DMS79 (cell line): ENCODE results near the gene SCGB1C1.
"Not testable (repeated sequence)": the region's sequence is repeated elsewhere in the genome, so short reads cannot be mapped to it uniquely, and the experiment has no call there.

ENCODE experiments used
- DNase-seq: peaks from one replicate; lab custom pipeline; 2025; lab: John Stamatoyannopoulos, UW

Gene SCGB1C1

DNA sequence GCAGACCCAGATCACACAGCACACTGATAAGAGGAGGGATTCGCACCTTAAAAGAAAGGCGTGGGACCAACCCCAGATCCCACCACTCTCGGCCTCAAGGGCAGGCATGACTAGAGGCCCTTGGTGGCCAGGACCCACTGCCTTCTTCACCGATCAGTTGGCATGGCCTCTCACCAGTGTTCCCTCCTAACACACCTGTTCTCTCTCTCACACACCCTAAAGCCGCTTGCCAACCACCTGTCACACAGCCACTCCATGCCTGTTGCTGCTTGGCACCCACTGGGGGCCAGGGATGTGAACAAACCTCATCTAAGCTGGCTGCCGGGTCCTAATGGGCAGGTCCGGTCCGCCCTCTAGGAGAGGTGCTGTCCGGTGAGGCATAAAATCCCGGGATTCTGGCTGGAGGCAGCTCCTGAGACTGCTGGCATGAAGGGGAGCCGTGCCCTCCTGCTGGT, at the start of gene SCGB1C1:
SCGB1C1 (plus strand) TSS at position 405 of the 455 bp plus-strand sequence; CDS start at position 427, 22 bp downstream.
- not testable (repeated sequence) for DNase-seq

DNA sequence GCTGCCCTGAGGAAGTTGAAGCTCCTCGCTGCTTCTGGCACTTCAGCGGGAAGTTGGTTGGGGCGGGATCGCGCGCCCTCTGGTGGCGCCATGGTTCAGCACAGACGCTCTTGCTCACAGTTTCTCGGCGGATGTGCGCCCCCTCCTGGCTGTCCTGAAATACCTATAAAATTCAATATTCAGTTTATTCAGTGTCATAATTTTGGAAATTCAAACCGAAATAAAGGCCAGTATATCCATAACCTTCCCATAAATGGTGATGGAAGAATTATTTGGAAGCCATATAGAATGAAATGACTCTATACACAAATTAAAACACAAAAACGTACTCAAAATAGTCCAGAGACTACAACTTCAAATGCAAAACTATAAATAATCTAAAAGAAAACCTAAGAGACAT, 12.6 kb upstream of the SCGB1C1 start:
- not testable (repeated sequence) for DNase-seq

- not testable (repeated sequence) for DNase-seq
These were observed 3.6 kb upstream of the SCGB1C1 start for GRCh38 chr11:189200-189783.

DNA sequence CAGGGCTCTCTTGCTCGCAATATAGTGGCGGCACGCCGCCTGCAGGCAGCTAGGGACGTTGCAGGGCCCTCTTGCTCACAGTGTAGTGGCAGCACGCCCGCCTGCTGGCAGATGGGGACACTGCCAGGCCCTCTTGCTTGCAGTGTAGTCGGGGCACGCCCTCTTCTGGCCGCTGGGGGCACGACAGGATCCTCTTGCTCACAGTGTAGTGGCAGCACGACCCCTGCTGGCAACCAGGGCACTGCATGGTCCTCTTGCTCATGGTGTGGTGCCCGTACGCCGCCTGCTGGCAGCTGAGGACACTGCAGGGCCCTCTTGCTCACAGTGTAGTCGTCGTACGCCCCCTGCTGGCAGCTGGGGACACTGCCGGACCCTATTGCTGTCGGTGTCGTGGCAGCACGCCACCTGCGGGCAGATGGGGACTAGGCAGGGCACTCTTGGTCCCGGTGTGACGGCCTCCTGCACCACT, 3.0 kb upstream of the SCGB1C1 start:
- DNase-seq = not testable (repeated sequence)

GRCh38 chr11:190546-190945, 2.3 kb upstream of the SCGB1C1 start:
- not testable (repeated sequence) for DNase-seq

DNA sequence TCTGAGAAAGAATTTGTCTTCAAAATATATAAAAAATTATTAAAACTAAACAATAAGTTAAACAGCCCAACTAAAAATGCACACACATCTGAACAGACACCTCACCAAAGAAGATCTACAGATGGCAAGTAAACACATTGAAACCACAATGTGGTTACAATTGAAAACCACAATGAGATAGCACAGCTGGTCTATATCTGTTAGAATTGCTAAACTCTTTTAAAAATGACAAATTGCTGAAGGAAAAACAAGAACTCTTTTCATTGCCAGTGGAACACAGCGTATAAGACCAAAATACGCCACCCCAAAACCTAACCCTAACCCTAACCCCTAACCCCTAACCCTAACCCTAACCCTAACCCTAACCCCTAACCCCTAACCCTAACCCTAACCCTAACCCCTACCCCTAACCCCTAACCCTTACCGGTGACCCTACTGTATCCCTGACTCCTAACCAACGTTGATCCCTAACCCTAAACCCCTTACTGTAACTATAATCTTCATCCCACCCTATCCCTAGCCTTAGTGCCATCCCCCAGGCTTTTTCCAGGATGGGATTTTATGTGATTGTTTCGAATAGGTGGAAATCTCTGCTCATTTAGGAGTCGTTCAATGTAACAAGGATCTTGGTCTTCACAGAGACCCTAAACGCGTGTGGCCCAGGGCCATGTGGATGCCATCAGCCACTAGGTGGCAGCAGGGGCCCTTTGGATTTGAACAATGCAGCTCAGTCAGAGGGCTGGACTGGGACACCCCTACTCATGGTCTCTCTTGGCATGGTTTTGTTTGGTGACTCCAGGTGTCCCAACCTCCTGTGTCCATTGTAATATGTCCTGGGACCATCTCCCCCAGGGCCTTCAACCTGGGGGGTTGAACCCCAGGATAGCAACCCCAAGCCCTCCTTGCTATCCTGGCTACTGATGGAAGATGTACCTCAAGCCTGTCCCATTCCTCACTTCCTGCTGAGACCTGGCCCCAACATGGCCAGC, 1.1 kb upstream of the SCGB1C1 start:
- DNase-seq = not testable (repeated sequence)

DNA sequence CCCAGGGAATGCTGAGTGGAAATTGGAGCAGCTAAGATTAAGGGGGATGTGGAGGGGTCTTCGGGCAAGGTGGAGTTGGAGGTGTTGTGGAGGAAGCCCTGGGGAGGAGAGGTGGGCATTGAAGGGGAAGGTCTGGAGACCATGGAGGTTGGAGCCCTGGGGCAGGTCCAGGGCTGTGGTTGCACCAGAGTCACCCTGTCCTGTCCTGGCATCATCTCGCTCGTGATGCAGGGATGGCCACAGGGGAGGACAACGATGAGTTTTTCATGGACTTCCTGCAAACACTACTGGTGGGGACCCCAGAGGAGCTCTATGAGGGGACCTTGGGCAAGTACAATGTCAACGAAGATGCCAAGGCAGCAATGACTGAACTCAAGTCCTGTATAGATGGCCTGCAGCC, 603 bp downstream of the SCGB1C1 start:
- DNase-seq = not testable (repeated sequence)

DNA sequence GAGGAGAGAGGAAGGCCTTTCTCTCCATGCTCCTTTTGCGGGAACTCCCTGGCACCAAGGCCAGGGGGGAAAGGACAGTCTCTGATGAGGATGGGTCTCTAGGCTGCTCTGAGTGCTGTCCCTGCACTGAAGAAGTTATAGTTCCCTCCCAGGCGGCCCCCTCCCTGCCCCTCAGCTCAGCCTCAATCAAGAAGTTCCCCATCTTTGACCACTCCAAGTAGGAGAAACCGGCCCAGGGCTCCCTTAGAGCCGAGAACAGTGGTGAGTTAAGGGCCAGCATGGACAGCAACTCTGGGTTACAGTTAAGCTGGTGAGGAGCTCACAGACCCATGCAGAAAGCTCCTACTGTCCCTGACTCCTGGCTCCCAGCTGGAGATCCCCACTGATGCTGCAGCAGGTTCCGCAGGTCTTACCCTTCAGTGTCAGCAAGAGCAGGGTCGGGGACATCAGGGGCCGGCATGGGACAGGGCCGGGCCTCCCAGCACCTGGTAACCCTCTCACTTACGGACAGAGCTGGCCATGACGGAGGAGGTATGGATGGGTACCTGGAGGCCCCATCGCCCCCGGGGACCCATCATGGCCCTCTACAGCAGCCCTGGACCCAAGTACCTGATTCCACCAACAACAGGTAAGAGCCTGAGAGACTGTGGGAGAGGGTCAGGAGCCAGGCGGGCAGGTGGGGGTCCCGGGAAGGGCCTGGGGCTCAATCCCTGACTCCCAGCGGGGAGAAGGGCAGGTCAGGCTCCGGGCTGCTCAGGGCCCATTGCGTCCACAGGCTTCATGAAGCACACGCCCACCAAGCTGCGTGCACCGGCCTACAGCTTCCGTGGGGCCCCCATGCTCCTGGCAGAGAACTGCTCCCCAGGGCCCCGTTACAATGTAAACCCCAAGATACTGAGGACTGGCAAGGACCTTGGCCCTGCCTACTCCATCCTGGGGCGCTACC, 4.2 kb downstream of the SCGB1C1 start:
- no peak for DNase-seq

GRCh38 chr11:197741-198235, 4.9 kb downstream of the SCGB1C1 start:
- DNase-seq = no peak

- DNase-seq = no peak
These were observed 5.4 kb downstream of the SCGB1C1 start for GRCh38 chr11:198236-198806.

- DNase-seq = no peak
These were observed 6.2 kb downstream of the SCGB1C1 start for GRCh38 chr11:199004-199581.

DNA sequence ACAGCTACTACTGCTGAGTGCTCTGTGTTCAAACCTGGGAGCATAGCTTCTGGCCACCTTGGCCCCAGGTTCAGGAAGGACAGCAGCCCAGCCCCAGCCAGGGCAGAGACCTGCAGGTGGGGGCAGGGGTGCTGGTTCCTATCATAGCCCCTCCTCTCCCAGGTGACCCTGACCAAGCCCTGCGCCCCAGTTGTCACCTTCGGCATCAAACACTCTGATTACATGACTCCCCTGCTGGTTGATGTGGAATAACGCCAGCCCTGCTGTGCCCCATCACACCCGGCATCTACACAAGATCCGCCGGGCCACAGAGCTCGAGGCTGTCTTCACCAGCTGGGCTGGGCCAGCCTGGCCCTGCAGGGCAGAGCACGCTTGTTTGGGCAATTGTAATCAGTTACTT, 6.9 kb downstream of the SCGB1C1 start:
- DNase-seq = no peak

DNA sequence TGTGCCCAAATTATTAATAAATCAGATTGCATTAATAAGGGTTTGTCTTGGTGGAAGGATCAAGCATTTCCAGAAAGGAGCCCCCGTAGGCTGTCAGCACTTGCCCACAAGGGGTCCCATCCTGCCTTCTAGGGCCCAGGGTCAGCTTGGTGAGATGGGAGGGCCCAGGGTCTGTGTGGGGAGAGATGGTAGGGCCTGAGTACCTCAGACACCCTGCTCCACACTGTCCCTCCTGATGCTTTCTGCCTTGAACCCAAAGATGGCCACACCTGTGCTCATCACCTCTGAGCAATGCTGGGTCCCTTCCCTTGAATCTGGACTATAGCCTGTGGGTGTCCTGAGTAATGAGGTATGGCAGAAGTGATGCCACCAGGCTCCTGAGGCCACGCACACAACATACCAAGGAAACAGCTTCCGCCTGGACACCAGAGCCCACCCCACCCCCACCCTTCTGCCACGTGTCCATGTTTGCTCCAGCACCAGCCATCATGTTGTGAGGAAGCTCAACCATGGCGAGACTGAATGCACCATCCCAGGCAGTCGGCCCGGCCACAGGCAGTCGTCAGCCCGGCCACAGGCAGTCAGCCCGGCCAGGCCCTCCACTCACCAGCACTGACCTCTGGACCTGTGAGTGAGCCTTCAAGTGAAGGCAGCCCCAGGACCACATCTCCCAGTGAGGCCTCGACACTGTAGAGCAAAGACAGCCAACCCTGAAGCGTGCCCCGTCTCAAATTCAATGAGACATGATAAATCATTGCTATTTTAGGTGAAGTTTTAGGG, 7.5 kb downstream of the SCGB1C1 start:
- no peak for DNase-seq

- no peak for DNase-seq
These were observed 9.1 kb downstream of the SCGB1C1 start for GRCh38 chr11:201966-202365.

DNA sequence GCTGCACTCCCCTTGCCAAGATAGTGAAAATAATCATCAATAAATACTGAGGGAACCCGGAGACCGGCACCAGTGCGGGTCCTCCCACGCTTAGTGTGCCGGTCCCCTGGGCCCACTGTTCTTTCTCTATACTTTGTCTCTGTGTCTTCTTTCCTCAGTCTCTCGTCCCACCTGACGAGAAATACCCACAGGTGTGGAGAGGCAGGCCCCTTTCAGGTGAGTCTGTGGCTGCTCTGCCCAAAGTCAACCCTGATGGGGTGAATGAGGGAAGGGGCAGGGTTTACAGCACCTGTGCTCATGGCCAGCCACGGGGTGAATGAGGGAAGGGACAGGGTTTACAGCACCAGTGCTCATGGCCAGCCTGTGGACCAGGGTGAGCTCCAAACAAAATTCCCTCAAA, 9.6 kb downstream of the SCGB1C1 start:
- DNase-seq = no peak

GRCh38 chr11:203056-203944, 10.4 kb downstream of the SCGB1C1 start:
- DNase-seq = no peak

DNA sequence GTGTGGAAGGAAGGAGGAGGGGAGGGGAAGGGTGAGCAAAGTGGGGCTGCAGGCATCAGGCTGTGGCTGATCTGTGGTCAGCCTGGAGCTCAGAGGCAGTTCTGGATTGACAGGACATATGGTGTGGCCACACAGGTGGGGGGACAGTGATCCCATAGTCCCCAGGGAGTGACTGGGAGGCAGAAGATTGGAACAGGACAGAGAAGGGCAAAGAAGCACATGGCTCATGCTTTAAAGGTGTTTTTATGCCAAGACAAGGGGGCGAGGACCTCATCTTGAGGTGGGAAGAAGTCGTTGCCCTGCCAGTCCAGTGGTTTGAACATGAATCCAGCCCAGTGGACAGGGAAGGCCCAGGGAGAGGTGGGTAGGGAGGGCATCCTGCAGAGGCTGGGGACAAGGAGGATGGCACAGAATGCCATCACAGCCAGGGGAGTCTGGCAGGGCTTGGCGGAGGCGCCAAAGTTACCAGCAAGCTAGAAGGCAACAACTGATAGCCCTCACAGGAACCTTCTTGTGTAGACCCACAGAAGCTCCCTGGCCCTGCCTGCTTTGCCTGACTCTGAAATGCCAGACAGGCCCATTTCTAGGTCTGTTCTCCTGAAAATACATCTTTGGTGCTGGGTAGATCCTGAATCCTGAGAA, 11.2 kb downstream of the SCGB1C1 start:
- no peak for DNase-seq

DNA sequence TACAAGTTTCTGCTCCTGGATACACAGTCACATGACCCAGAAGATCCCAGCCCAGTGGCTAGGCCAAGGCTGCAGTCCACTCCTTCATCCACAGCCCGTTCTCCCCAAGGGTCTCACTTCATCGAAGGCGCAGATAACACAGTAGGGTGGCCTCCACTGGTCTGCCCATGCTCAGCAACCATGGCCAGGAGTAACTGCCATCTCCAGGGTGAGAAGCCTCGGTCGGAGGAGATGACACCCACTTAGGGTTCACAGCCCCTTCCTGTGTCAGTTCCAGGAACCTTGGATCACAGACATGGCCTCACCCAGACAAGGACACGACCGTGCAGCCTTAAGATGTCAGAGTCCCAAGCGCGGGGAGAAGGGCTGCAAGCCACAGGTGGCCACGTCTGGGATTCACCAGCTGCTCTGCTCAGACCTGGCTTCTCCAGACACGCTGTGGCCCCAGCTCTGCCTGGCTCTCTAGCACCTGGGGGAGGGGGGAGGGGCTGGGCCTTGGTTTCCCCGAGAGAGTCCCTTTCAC, 11.8 kb downstream of the SCGB1C1 start:
- no peak for DNase-seq
